SHP77 (cell line): Measurements from ENCODE around the gene C8G.

Source experiments
- DNase-seq, 2 experiments: peaks; one replicate each; lab custom pipeline; 2025; lab: John Stamatoyannopoulos, UW

Gene C8G

GRCh38 chr9:136941231-136942111 is 3.6 kb upstream of the C8G start:
- no peak for DNase-seq

- DNase-seq = no peak
Measured at GRCh38 chr9:136942112-136942880, 2.7 kb upstream of the C8G start.

GRCh38 chr9:136942881-136943230 is 2.2 kb upstream of the C8G start:
- DNase-seq = no peak

- peak in 1 of 2 experiments; percentile 25 for DNase-seq
Measured at GRCh38 chr9:136943291-136944211, 1.5 kb upstream of the C8G start.

- peak in 1 of 2 experiments; percentile 69 for DNase-seq
Measured at GRCh38 chr9:136944212-136944518, 878 bp upstream of the C8G start.

GRCh38 chr9:136945333-136946227 is 537 bp downstream of the C8G start:
- DNase-seq = no peak

GRCh38 chr9:136946228-136947027 is 1.4 kb downstream of the C8G start:
- no peak for DNase-seq

GRCh38 chr9:136947028-136947891 is 2.2 kb downstream of the C8G start:
- no peak for DNase-seq

GRCh38 chr9:136947955-136948510 is 3.0 kb downstream of the C8G start:
- peak; percentile 35 to 41 for DNase-seq

- peak in 1 of 2 experiments; percentile 63 for DNase-seq
Measured at GRCh38 chr9:136949239-136949816, 4.3 kb downstream of the C8G start.

- DNase-seq = peak; percentile 90 to 93
Measured at GRCh38 chr9:136949817-136950655, 5.0 kb downstream of the C8G start.

- DNase-seq = no peak
Measured at GRCh38 chr9:136950656-136951276, 5.7 kb downstream of the C8G start.

- no peak for DNase-seq
Measured at GRCh38 chr9:136951541-136952320, 6.7 kb downstream of the C8G start, which contains the start of gene LCN12. Gene LCN12 (plus strand): TSS chr9:136952273. CDS start chr9:136952328, 55 bp downstream.

GRCh38 chr9:136952321-136952850 is 7.3 kb downstream of the C8G start:
- no peak for DNase-seq

- DNase-seq = no peak
Measured at GRCh38 chr9:136952876-136953770, 8.1 kb downstream of the C8G start.
